ENCODE data around the gene PFKFB3. TPM values are rescaled to one million over a fixed set of nuclear protein-coding genes. Genes with fewer than 3 reads are reported as not detected.
A peak's percentile ranks its signal among the peaks of the same experiment; 100 is the strongest.

PFKFB3 gene
- total and polyA plus RNA-seq, 2 of the 13 experiments (the other 11 are each of a cell fraction or from before 2014, with no cell fraction given): 1.2 to 13.3 TPM

DNA sequence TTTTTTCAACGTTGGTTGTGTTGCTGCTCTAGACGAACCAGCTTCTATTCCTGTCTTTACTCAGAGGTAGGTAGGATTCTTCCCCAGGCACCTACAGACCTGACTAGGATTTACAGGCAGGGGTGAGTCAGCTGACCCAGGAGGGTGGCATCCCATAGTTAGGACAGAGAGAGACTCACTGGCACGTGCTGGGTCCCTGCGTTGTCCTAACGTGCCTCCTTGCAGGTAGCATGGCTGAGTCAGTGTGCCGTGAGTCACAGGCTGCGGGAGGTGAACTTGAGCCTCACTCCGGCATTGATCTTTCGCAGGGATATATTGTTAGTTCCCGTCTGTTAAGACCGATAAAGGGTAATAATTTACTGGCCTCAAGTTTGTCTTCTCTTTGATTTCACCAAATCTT lies 96.5 kb downstream of the PFKFB3 start (continued):
- TF ChIP-seq RFX3 (CRISPR knock-in tag; IDR thresholded peaks at IDR 0.05): no peak
- 0 out of 2 replicates have a peak, but pooled peaks have one; percentile 45 for TF ChIP-seq MED1 (CRISPR knock-in tag; IDR thresholded peaks at IDR 0.05)
- TF ChIP-seq FOXP1 (IDR thresholded peaks at IDR 0.05): no peak
- TF ChIP-seq FOXP1 (CRISPR knock-in tag; IDR thresholded peaks at IDR 0.05): peak; percentile 36
- TF ChIP-seq ZNF33B (CRISPR knock-in tag; IDR thresholded peaks at IDR 0.05): no peak
- no peak for TF ChIP-seq ASH2L (IDR thresholded peaks at IDR 0.05; ENCODE audit: insufficient read length, low read depth, low read length)
- TF ChIP-seq, protein P1, sequence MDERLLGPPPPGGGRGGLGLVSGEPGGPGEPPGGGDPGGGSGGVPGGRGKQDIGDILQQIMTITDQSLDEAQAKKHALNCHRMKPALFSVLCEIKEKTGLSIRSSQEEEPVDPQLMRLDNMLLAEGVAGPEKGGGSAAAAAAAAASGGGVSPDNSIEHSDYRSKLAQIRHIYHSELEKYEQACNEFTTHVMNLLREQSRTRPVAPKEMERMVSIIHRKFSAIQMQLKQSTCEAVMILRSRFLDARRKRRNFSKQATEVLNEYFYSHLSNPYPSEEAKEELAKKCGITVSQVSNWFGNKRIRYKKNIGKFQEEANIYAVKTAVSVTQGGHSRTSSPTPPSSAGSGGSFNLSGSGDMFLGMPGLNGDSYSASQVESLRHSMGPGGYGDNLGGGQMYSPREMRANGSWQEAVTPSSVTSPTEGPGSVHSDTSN (CRISPR knock-in tag; IDR thresholded peaks at IDR 0.05): no peak
- no peak for TF ChIP-seq ZNF614 (CRISPR knock-in tag; IDR thresholded peaks at IDR 0.05; ENCODE audit: borderline replicate concordance)
- TF ChIP-seq, protein P2, sequence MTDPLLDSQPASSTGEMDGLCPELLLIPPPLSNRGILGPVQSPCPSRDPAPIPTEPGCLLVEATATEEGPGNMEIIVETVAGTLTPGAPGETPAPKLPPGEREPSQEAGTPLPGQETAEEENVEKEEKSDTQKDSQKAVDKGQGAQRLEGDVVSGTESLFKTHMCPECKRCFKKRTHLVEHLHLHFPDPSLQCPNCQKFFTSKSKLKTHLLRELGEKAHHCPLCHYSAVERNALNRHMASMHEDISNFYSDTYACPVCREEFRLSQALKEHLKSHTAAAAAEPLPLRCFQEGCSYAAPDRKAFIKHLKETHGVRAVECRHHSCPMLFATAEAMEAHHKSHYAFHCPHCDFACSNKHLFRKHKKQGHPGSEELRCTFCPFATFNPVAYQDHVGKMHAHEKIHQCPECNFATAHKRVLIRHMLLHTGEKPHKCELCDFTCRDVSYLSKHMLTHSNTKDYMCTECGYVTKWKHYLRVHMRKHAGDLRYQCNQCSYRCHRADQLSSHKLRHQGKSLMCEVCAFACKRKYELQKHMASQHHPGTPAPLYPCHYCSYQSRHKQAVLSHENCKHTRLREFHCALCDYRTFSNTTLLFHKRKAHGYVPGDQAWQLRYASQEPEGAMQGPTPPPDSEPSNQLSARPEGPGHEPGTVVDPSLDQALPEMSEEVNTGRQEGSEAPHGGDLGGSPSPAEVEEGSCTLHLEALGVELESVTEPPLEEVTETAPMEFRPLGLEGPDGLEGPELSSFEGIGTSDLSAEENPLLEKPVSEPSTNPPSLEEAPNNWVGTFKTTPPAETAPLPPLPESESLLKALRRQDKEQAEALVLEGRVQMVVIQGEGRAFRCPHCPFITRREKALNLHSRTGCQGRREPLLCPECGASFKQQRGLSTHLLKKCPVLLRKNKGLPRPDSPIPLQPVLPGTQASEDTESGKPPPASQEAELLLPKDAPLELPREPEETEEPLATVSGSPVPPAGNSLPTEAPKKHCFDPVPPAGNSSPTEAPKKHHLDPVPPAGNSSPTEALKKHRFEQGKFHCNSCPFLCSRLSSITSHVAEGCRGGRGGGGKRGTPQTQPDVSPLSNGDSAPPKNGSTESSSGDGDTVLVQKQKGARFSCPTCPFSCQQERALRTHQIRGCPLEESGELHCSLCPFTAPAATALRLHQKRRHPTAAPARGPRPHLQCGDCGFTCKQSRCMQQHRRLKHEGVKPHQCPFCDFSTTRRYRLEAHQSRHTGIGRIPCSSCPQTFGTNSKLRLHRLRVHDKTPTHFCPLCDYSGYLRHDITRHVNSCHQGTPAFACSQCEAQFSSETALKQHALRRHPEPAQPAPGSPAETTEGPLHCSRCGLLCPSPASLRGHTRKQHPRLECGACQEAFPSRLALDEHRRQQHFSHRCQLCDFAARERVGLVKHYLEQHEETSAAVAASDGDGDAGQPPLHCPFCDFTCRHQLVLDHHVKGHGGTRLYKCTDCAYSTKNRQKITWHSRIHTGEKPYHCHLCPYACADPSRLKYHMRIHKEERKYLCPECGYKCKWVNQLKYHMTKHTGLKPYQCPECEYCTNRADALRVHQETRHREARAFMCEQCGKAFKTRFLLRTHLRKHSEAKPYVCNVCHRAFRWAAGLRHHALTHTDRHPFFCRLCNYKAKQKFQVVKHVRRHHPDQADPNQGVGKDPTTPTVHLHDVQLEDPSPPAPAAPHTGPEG (CRISPR knock-in tag; IDR thresholded peaks at IDR 0.05): no peak
- TF ChIP-seq, protein P3, sequence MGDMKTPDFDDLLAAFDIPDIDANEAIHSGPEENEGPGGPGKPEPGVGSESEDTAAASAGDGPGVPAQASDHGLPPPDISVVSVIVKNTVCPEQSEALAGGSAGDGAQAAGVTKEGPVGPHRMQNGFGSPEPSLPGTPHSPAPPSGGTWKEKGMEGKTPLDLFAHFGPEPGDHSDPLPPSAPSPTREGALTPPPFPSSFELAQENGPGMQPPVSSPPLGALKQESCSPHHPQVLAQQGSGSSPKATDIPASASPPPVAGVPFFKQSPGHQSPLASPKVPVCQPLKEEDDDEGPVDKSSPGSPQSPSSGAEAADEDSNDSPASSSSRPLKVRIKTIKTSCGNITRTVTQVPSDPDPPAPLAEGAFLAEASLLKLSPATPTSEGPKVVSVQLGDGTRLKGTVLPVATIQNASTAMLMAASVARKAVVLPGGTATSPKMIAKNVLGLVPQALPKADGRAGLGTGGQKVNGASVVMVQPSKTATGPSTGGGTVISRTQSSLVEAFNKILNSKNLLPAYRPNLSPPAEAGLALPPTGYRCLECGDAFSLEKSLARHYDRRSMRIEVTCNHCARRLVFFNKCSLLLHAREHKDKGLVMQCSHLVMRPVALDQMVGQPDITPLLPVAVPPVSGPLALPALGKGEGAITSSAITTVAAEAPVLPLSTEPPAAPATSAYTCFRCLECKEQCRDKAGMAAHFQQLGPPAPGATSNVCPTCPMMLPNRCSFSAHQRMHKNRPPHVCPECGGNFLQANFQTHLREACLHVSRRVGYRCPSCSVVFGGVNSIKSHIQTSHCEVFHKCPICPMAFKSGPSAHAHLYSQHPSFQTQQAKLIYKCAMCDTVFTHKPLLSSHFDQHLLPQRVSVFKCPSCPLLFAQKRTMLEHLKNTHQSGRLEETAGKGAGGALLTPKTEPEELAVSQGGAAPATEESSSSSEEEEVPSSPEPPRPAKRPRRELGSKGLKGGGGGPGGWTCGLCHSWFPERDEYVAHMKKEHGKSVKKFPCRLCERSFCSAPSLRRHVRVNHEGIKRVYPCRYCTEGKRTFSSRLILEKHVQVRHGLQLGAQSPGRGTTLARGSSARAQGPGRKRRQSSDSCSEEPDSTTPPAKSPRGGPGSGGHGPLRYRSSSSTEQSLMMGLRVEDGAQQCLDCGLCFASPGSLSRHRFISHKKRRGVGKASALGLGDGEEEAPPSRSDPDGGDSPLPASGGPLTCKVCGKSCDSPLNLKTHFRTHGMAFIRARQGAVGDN (CRISPR knock-in tag; IDR thresholded peaks at IDR 0.05): peak; percentile 60
- no peak for TF ChIP-seq FOSL1 (CRISPR knock-in tag; IDR thresholded peaks at IDR 0.05; ENCODE audit: borderline replicate concordance)
- TF ChIP-seq PPARG (CRISPR knock-in tag; conservative IDR thresholded peaks at IDR 0.05): no peak
- TF ChIP-seq, protein P4, sequence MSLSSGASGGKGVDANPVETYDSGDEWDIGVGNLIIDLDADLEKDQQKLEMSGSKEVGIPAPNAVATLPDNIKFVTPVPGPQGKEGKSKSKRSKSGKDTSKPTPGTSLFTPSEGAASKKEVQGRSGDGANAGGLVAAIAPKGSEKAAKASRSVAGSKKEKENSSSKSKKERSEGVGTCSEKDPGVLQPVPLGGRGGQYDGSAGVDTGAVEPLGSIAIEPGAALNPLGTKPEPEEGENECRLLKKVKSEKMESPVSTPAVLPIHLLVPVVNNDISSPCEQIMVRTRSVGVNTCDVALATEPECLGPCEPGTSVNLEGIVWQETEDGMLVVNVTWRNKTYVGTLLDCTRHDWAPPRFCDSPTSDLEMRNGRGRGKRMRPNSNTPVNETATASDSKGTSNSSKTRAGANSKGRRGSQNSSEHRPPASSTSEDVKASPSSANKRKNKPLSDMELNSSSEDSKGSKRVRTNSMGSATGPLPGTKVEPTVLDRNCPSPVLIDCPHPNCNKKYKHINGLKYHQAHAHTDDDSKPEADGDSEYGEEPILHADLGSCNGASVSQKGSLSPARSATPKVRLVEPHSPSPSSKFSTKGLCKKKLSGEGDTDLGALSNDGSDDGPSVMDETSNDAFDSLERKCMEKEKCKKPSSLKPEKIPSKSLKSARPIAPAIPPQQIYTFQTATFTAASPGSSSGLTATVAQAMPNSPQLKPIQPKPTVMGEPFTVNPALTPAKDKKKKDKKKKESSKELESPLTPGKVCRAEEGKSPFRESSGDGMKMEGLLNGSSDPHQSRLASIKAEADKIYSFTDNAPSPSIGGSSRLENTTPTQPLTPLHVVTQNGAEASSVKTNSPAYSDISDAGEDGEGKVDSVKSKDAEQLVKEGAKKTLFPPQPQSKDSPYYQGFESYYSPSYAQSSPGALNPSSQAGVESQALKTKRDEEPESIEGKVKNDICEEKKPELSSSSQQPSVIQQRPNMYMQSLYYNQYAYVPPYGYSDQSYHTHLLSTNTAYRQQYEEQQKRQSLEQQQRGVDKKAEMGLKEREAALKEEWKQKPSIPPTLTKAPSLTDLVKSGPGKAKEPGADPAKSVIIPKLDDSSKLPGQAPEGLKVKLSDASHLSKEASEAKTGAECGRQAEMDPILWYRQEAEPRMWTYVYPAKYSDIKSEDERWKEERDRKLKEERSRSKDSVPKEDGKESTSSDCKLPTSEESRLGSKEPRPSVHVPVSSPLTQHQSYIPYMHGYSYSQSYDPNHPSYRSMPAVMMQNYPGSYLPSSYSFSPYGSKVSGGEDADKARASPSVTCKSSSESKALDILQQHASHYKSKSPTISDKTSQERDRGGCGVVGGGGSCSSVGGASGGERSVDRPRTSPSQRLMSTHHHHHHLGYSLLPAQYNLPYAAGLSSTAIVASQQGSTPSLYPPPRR (CRISPR knock-in tag; IDR thresholded peaks at IDR 0.05; ENCODE audit: borderline replicate concordance): peak; percentile 49; the same call in 1 of the 2 replicates
